ENCODE data around the gene MRPL34. TPM values are rescaled to one million over a fixed set of nuclear protein-coding genes. Genes with fewer than 3 reads are reported as not detected.

MRPL34 gene
- total RNA-seq, 2 donors from 2014 or later, result 203 to 254 TPM

DNA sequence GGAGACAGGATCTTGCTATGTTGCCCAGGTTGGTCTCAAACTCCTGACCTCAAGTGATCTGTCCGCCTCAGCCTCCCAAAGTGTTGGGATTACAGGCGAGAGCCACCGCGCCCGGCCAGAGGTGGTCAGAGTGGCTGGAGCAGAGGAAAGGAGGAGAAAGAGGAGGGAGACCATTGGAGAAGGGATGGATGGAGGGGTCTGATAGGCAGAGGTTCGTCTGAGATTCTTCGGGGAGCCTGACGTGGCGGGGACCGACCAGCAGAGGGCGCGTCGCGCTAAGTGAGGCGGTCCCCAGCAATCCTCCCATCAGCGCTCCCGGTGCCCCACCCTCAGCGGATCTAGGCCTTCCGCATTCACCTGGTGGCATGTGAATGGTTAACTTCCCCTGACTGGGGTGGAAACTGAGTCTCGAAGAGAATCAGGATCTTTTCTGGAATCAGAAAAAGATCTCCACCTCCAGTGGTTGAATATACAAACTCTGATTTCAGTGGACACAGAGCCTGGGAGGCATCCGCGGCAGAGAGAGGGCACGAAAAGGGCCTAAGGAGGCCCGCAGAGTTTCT is 40.5 kb downstream of the MRPL34 start:
- TF ChIP-seq, protein P1, sequence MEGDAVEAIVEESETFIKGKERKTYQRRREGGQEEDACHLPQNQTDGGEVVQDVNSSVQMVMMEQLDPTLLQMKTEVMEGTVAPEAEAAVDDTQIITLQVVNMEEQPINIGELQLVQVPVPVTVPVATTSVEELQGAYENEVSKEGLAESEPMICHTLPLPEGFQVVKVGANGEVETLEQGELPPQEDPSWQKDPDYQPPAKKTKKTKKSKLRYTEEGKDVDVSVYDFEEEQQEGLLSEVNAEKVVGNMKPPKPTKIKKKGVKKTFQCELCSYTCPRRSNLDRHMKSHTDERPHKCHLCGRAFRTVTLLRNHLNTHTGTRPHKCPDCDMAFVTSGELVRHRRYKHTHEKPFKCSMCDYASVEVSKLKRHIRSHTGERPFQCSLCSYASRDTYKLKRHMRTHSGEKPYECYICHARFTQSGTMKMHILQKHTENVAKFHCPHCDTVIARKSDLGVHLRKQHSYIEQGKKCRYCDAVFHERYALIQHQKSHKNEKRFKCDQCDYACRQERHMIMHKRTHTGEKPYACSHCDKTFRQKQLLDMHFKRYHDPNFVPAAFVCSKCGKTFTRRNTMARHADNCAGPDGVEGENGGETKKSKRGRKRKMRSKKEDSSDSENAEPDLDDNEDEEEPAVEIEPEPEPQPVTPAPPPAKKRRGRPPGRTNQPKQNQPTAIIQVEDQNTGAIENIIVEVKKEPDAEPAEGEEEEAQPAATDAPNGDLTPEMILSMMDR (IDR thresholded peaks at IDR 0.05), result peak; percentile 90 to 95
- H3K4me1 ChIP-seq, result peaks cover 0 to 36% of the 10 kb centered on the region in 2 donors
- H3K27me3 ChIP-seq, result no peaks in the 10 kb centered on the region
- peak; percentile 81 for DNase-seq (ENCODE audit: low spot score)
- no peaks in the 10 kb centered on the region for H3K36me3 ChIP-seq
- H3K9me3 ChIP-seq, result no peaks in the 10 kb centered on the region
- H3K27ac ChIP-seq, result peak overlapping the region; percentile 63 to 66
- no peak overlapping the region for H3K4me3 ChIP-seq

- TF ChIP-seq, protein P1 (IDR thresholded peaks at IDR 0.05), result no peak
- Histone ChIP-seq H3K9me3 (no peaks in the 10 kb centered on the region), H3K4me3 (no peak overlapping the region), H3K27me3 (no peaks in the 10 kb centered on the region), H3K4me1 (peaks cover 0 to 37% of the 10 kb centered on the region in 2 donors), H3K36me3 (no peaks in the 10 kb centered on the region), H3K27ac (peak overlapping the region; percentile 63 to 66)
- DNase-seq (ENCODE audit: low spot score), result no peak
These were observed 41.7 kb downstream of the MRPL34 start for GRCh38 chr19:17347361-17347760.

- no peaks in the 10 kb centered on the region for H3K27me3 ChIP-seq
- TF ChIP-seq, protein P1 (IDR thresholded peaks at IDR 0.05), result no peak
- no peak for DNase-seq (ENCODE audit: low spot score)
- H3K4me1 ChIP-seq, result peaks cover 0 to 42% of the 10 kb centered on the region in 2 donors
- no peaks in the 10 kb centered on the region for H3K9me3 ChIP-seq
- peak overlapping the region; percentile 63 to 66 for H3K27ac ChIP-seq
- no peaks in the 10 kb centered on the region for H3K36me3 ChIP-seq
- no peak overlapping the region for H3K4me3 ChIP-seq
These were observed 42.2 kb downstream of the MRPL34 start for GRCh38 chr19:17347877-17348276.

GRCh38 chr19:17348700-17349099 is 43.0 kb downstream of the MRPL34 start:
- Histone ChIP-seq H3K4me1 (peaks cover 0 to 47% of the 10 kb centered on the region in 2 donors), H3K9me3 (no peaks in the 10 kb centered on the region), H3K36me3 (no peaks in the 10 kb centered on the region), H3K4me3 (no peak overlapping the region), H3K27me3 (no peaks in the 10 kb centered on the region), H3K27ac (peak overlapping the region; percentile 61 to 63)
- TF ChIP-seq, protein P1 (IDR thresholded peaks at IDR 0.05), result no peak
- DNase-seq (ENCODE audit: low spot score), result peak; percentile 74

- Histone ChIP-seq H3K27me3 (no peaks in the 10 kb centered on the region), H3K36me3 (no peaks in the 10 kb centered on the region), H3K9me3 (no peaks in the 10 kb centered on the region), H3K4me1 (peaks cover 0 to 39% of the 10 kb centered on the region in 2 donors), H3K27ac (no peak overlapping the region), H3K4me3 (no peak overlapping the region)
- TF ChIP-seq, protein P1 (IDR thresholded peaks at IDR 0.05), result no peak
- DNase-seq (ENCODE audit: low spot score), result no peak
These were observed 46.3 kb downstream of the MRPL34 start for GRCh38 chr19:17351815-17352435.
